HCEC 1CT (cell line): ENCODE results near the gene UBL4A.

Source experiments
- DNase-seq: peaks from one replicate; pipeline ENCODE4 v3.0.0-alpha.2; 2017

Gene UBL4A

DNA sequence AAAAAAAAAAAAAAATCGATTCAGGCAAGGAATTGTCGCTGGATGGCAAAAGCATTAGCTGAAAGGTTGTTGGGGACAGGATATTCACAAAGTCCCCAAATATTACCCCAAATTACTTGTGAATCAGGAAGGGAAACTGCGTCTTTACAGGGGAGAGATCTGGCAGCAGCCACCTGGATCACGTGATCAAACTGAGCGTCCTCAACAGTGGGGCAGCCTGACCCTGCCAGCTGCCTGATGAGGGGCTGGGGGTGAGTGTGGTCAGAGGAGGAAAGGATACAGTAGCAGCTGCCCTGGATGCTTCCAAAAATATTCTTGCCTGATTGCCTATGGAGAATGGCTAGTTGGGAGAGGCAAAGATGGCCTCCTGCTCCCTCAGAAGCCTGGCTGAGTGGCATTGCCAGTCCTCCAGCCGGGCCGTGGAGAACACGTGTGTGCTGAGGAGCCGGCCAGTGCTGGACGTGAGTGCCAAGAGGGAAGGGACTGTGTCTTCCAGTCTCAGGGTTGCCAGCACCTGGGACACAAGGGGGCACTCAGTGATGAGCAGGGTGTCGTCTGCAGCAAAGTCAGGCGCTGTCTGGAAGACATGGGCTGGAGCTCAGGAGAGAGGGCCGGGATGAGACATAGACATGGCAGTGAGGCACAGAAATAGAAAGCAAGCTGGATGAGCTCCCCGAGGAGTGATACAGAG, 4.4 kb downstream of the UBL4A start:
- no peak for DNase-seq

DNA sequence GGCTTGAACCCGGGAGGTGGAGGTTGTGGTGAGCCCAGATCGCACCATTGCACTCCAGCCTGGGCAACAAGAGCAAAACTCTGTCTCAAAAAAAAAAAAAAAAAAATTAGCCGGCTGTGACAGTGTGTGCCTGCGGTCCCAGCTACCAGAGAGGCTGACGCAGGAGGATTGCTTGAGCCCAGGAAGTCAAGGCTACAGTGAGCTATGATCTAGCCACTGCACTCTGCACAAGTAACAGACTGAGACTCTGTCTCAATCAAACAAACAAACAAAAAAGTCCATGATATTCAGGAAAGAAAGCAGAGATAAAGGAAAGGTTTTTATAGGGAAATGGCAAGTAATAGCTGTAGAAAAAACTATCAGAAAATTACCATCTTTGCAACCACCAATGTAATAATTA, 5.2 kb downstream of the UBL4A start:
- DNase-seq: no peak

DNA sequence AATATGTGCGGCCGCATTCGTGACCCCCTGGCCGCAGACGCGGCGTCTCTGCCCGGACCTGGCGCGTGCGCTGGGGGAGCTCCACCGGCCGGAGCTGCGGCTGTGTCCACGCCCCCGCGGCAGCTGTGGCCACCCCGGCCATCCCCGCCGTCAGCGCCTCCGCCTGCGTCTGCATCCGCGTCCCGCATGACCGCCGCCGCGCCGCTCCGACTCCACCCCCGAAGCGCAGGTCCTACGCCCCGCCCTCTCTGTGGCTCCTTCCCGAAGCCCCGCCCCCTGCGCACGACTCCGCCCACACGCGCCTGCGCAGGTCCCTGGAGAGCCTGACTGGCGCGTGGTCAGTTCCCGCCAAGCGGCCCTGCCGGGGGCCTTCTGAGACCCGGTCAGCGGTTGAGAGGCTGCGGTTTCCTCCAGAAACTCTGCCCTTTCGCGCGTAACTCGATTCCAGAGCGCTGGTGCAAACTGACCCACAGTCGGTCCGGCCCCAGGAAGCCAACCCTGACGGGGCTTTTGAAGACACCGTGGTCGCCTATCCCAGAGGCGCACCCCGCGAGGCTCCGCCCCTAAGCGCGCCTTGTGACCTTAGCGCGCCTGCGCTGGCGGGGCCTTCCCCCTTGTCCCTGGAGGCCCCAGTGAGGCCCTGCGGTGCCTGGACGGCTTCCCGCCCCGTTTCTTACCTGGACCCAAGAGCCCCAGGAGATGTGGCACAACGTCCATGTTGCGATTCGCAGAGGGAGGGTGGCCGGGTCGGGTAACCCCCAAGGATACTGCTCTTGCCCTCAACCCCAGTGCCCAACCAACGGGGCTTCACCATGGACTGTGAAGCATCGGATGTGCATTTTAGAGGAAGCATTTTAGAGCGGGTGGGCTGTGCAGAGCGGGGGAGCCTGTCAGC, 7.4 kb downstream of the UBL4A start, which contains the start of gene LAGE3:
TSS of gene LAGE3 (minus strand) at position 554 of the 895 bp plus-strand sequence. CDS start at position 188, 366 bp downstream.
- peak; percentile 82 for DNase-seq

DNA sequence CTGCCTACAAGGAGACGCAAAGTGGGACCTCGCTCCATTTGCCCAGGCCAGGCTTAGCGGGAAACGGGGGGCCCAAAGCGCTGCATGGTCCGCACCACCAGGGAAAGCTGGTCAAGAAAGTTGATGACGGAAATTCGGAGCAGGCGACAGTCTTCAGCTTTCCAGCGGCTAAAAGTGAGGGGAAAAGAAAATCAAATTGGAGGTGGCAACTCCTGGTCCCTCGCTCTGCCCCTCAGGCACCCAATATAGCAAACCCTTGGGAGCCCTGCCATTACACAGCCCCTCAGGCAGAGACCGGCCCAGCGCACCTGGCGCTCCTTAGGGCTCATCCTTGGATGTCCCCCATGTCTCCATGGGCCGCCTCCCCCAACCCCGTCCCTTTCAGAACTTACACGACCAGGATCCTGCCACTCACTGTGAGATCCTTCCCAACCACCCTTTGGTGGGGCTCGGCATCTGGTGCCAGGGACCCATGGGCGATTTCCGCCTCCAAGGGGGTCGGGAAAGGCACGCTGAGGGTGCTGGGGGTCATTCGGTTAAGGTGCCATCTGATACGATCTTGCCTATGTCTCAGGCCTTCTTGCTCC, 8.4 kb downstream of the UBL4A start:
- no peak for DNase-seq

DNA sequence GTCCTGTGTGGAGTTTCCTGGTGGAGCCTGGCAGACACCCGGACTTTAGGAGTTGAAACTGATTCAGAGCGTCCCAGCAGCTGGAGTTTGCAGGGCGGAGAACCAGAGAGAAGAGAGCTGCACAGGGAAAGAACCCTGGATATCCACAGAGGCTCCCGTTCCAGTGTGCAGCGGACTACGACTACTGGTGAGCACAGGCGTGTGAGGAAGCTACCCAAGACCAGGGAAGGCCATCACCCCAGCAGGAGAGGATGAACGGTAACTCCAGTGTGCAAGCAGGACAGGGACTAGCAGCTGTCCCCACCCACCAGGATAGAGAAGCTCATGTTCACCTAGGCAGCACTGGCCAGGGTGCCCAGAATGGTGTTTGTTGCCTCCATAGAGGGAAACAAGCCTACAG, 9.6 kb downstream of the UBL4A start:
- no peak for DNase-seq

DNA sequence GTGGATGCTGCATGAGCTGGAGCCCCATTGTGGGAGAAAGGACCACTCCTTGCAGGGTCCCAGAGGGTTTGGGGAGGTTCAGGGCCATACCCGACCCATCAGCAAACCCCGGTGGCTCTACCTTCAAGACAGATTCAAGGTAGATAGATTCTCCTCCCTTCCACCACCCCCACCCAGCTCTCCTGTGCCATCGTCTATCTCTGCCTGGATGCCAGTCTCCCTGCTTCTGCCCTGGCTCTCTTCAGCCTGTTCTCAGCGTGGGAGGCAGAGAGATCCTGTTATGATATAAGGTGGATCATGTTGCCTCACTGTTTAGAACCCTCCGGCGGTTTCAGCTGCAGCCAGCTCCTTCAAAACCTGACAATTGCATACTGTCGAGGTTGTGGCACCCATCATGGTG, 12.7 kb downstream of the UBL4A start:
- DNase-seq: no peak

DNA sequence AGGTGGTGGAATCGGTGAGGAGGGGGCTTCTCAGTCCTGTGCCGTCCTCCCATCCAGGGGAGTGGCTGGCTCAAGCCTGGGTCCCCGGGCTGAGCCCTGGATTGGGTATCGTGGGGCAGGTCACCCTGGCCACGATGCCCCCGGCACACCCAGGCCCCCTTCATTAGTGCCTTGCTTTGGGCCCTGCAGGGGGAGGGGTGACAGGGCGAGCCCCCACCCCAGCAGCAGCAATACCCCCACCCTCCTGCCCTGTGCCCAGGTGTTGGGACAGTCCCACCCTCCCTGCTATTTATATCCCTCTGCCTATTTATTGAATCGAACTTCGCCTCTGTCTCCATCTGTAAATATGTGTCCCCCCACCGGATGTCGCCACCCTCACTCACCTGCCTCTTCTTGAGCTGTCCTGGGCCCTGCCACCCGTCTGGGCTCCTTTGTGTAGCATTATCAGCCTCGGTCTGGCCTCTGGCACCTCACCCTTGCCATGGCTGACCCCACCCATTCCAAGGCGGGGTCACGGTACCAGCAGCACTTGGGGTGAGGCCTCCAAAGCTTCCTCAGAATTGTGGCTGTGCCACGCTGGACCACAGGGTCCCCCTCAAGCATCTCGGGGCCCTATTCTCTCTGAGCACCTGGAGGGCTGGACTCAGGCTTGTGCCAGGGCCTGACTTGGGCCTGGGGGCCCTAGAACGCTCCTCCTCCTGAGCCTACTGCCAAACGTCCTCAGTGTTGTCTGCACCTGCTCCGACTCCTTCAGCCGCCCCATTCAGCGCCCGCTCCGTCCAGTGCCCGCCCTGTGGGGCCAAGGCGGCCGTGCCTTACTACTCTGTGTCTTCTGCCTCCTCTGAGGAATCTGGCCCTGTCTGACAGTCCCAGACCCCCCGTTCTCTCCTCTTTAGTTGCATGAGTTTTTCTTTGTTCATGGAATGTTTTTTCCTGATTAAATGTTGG, 13.5 kb downstream of the UBL4A start:
- no peak for DNase-seq

DNA sequence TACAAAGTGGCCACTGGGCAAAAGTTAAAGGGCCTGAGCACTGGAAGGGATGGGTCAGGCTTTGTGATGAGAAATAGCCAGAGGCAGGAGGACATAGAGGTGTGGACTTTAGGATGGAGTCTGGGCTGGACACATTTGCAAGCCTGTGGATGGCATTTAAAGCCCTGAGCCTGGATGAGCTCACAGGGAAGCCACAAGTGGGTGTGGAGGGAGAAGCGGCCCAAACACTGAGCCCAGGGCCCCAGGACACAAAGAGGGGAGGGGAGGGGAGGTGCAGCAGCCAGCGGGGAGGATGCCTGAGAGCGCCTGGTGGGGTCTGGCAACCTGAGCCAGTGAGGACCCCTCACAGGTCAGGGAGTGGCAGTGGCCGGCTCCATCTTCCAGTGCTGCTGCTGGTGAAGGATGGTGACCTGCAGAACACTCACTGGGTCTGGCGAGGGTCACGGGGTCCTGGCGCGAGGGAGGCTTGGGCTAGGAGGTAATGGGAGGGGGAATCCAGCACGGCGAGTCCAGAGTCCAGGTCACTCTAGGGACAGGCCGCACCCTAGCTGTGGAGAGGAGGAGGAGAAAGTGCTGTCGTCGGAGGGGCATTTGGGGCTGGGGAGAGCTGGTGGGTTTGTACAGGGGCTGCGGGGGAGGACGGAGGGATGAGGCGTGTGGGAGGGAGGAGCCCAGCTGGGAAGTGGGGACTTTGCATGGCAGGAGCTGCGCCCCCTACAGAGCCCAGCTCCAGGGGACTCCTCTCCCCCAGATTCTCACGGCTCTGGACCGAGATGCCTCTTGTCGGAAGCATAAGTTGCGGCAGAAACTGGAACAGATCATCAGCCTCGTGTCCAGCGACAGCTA, 14.4 kb downstream of the UBL4A start:
- no peak for DNase-seq

DNA sequence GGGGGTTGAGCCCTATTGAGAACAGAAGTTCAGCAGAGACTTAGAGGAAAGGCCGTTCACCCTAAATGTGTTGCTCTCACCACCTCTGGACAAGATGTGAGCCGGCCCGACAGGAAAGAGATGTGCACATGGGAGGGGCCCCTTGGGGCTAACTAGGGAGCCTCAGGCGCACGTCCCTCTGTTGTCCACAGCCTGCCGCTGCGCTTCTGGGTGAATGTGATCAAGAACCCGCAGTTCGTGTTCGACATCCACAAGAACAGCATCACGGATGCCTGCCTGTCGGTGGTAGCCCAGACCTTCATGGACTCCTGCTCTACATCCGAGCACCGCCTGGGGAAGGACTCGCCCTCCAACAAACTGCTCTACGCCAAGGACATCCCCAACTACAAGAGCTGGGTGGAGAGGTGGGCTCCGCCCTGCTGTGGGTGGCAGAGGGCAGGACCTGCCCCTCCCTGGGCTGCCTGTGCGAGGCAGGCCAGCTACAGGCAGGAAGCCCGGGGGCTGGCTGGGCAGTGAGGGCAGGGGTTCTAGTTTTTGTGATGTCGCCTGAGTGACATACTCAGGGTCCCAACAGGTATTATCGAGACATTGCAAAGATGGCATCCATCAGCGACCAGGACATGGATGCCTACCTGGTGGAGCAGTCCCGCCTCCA, 15.4 kb downstream of the UBL4A start:
- no peak for DNase-seq

DNA sequence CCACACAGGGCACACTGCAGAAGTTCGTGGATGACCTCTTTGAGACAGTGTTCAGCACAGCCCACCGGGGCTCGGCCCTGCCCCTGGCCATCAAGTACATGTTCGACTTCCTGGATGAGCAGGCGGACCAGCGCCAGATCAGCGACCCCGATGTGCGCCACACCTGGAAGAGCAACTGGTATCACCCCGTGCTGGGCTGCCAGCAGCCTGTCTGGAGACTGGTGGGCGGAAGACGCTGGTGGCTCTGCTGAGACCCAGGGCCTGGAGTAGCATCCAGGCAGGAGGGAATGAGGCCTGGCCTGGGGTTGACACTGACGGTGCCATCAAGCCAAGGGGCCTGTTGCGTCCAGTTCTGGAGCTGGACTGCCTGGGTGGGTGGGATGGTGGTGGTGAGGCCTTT, 16.0 kb downstream of the UBL4A start:
- no peak for DNase-seq

DNA sequence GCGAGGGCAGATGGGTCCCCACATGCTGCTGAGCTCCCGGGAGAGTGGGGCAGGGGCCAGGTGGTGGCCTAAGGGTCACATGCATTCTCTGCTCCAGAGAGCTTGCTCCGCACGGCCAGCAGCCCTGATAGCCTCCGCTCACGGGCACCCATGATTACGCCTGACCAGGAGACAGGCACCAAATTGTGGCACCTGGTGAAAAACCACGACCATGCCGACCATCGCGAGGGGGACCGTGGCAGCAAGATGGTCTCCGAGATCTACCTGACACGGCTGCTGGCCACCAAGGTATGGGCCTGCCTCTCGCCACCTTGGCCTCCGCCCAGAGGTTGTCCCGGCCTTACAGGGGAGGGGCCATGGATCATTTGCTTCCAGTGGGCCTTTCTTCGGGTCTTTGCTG, 16.5 kb downstream of the UBL4A start:
- no peak for DNase-seq

DNA sequence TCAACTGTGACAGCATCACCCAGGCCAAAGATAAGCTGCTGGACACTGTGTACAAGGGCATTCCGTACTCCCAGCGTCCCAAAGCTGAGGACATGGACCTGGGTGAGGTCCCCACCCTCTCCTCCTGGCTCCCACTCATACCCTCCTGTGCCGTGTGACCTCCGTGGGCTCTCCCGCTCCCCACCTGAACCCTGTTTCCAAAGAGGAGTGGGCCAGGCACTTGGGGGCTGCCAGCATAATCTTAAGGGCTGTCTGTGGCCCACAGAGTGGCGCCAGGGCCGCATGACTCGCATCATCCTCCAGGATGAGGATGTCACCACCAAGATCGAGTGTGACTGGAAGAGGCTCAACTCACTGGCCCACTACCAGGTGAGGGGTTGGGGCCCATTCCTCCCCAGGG, 17.3 kb downstream of the UBL4A start:
- no peak for DNase-seq

DNA sequence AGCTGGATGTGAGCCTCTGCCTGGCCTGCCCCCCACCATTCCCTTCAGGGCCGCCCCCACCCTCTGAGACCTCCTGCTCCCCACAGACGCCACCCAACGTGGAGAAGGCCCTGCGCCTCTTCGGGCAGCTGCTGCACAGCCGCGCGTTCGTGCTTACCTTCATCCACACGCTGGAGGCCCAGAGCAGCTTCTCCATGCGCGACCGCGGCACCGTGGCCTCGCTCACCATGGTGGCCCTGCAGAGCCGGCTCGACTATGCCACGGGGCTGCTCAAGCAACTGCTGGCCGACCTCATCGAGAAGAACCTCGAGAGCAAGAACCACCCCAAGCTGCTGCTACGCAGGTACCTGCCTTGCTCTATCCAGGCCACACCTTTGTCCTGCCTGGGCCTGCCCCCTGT, 18.2 kb downstream of the UBL4A start:
- no peak for DNase-seq

DNA sequence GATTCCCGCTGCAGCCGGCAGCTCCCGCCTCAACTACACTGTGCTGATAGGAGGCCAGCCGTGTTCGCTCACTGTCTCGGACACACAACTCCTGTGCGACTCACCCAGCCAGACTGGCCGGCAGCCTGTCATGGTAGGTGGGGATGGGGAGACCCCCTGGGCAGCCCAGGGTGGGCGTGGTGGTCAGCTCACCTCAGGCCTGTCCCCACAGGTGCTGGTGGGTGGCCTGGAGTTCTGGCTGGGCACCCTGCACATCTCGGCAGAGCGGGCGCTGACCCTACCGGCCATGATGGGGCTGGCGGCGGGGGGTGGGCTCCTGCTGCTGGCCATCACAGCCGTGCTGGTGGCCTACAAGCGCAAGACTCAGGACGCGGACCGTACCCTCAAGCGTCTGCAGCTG, 18.9 kb downstream of the UBL4A start:
- no peak for DNase-seq

DNA sequence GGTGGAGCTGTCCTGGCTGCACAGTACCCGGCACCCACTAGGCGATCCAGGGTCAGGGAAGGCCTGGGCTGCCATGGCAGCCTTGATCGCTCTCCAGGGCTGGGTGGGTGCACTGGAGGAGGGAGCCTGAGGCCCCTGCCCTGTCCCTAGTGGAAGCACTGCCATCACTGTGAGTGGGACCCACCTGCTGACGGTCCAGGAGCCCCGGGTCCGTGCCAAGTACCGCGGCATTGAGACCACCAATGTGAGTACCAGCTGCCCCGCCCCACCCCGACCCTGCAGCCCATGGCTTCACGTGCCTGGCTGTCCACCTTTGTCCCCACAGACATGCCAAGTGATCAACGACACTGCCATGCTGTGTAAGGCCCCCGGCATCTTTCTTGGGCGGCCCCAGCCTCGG, 19.5 kb downstream of the UBL4A start:
- no peak for DNase-seq

DNA sequence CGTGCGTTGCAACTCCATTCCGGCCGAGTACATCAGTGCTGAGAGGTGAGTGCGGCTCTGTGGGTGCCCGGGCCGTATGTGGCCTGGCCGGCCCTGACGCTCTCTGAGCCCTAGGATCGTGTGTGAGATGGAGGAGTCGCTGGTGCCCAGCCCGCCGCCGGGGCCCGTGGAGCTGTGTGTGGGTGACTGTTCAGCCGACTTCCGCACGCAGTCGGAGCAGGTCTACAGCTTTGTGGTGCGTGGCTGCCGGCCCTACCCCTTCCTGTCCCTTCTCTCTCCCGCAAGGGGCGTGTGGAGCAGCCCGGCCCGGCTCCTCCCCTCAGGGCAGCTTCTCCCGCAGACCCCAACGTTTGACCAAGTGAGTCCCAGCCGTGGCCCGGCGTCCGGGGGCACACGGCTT, 20.4 kb downstream of the UBL4A start:
- no peak for DNase-seq

DNA sequence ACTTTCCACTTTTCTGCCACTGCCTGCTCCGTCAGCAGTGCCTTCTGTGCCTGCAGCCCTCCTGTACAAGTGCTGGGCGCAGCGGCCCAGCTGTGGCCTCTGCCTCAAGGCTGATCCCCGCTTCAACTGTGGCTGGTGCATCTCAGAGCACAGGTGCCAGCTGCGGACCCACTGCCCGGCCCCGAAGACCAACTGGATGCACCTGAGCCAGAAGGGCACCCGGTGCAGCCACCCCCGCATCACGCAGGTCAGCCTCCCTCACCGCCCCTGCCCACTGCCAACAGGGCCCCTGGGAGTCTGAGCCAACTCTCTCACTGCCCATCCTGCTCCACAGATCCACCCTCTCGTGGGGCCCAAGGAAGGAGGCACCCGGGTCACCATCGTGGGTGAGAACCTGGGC, 20.8 kb downstream of the UBL4A start:
- DNase-seq: no peak

DNA sequence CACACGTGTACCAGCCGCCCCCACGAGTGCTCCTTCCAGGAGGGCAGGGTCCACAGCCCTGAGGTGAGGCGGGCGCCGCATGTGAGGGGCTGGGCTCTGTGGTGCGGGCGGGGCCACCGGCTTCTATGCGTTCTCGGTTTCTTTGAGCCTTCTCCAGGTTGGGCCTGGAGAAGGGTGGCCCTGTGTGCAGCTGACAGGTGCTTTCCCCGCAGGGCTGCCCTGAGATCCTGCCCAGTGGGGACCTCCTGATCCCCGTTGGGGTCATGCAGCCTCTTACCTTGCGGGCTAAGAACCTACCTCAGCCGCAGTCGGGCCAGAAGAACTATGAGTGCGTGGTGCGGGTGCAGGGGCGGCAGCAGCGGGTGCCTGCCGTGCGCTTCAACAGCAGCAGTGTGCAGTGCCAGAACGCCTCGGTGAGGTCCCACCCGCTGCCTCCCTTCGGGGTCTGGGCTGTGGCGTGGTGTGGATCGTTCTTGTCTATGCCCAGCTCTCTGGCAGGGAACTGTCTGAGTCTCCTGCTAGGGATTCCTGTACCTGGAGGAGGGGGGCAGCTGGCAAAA, 21.5 kb downstream of the UBL4A start:
- no peak for DNase-seq

DNA sequence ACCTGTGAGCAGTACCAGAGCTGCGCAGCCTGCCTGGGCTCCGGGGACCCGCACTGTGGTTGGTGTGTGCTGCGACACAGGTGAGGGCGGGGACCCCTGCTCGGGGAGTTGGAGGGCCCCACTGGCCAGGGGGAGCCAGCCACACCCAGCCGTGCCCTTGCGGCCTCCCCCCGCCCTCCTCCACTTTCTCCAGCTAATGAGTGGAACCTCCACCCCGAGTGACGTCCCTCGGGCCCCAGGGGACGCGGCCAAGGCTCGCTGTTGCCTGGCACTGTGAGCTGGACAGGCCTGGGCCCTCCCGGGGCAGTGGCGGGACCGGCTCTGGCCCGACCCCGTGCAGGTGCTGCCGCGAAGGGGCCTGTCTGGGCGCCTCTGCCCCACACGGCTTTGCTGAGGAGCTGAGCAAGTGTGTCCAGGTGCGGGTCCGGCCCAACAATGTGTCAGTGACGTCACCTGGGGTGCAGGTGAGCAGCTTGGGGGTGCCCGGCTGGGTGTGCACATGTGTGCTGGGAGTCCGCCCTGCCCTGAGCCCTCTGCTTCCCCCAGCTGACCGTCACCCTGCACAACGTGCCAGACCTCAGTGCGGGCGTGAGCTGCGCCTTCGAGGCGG, 22.7 kb downstream of the UBL4A start:
- DNase-seq: no peak

DNA sequence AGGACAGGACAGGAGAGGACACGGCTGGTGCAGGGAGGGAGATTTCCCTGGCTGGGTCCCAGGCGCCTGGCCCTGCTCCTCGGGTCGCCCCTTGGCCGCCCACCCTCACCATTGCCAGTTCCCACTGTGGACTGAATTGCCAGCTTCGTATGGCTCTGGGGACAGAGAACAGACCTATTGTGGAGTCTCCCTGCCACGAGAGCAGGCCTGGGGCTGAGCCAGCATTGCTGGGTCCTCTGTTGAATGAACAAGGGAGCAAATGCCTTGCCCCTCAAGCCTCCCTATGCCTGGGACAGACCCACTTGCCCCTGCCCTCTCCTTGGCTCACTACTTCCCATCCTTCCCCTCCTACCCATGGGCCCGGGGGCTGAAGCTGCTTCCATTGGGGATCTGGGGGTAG, 24.0 kb downstream of the UBL4A start:
- no peak for DNase-seq

DNA sequence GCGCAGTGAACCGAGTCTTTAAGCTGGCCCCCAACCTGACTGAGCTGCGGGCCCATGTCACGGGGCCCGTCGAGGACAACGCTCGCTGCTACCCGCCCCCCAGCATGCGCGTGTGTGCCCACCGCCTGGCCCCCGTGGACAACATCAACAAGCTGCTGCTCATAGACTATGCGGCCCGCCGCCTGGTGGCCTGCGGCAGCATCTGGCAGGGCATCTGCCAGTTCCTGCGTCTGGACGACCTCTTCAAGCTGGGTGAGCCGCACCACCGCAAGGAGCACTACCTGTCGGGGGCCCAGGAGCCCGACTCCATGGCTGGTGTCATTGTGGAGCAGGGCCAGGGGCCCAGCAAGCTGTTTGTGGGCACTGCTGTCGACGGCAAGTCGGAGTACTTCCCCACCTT, 26.1 kb downstream of the UBL4A start:
- no peak for DNase-seq
